ENCODE results near the gene PPM1J.
A peak's percentile ranks its signal among the peaks of the same experiment; 100 is the strongest.

Gene PPM1J

GRCh38 chr1:112678605-112679004 is 36.5 kb downstream of the PPM1J start:
- Histone ChIP-seq H3K9ac (ENCODE audit: low read length) (no peak overlapping the region), H3K36me3 (ENCODE audit: insufficient read depth, low read length) (no peaks in the 10 kb centered on the region), H3K9me3 (ENCODE audit: low read length) (no peaks in the 10 kb centered on the region), H3K4me1 (ENCODE audit: insufficient read depth, low read length) (peaks cover 22% of the 10 kb centered on the region), H3K27me3 (ENCODE audit: control insufficient read depth in 1 of 2, insufficient read depth in 2 of 2, low read length in 2 of 2) (no peaks in the 10 kb centered on the region), H3K27ac (ENCODE audit: low read depth, low read length) (no peak overlapping the region), H3K4me3 (ENCODE audit: low read depth in 1 of 2, low read length in 2 of 2) (no peak overlapping the region)

- H3K27ac ChIP-seq (ENCODE audit: low read depth, low read length): no peak overlapping the region
- no peak overlapping the region for H3K9ac ChIP-seq (ENCODE audit: low read length)
- peaks cover 28% of the 10 kb centered on the region for H3K4me1 ChIP-seq (ENCODE audit: insufficient read depth, low read length)
Observed at GRCh38 chr1:112677501-112677900, 37.6 kb downstream of the PPM1J start.

GRCh38 chr1:112676543-112676942 is 38.6 kb downstream of the PPM1J start:
- no peaks in the 10 kb centered on the region for H3K27me3 ChIP-seq (ENCODE audit: control insufficient read depth in 1 of 2, insufficient read depth in 2 of 2, low read length in 2 of 2)
- H3K27ac ChIP-seq (ENCODE audit: low read depth, low read length): no peak overlapping the region
- no peak overlapping the region for H3K4me3 ChIP-seq (ENCODE audit: low read depth in 1 of 2, low read length in 2 of 2)
- H3K36me3 ChIP-seq (ENCODE audit: insufficient read depth, low read length): peaks cover 4% of the 10 kb centered on the region
- peaks cover 28% of the 10 kb centered on the region for H3K4me1 ChIP-seq (ENCODE audit: insufficient read depth, low read length)
- H3K9me3 ChIP-seq (ENCODE audit: low read length): no peaks in the 10 kb centered on the region
- no peak overlapping the region for H3K9ac ChIP-seq (ENCODE audit: low read length)

More at GRCh38 chr1:112677501-112677900, 37.6 kb downstream of the PPM1J start:
- Histone ChIP-seq H3K4me3 (ENCODE audit: low read depth in 1 of 2, low read length in 2 of 2) (no peak overlapping the region), H3K27me3 (ENCODE audit: control insufficient read depth in 1 of 2, insufficient read depth in 2 of 2, low read length in 2 of 2) (no peaks in the 10 kb centered on the region), H3K9me3 (ENCODE audit: low read length) (no peaks in the 10 kb centered on the region), H3K36me3 (ENCODE audit: insufficient read depth, low read length) (no peaks in the 10 kb centered on the region)

GRCh38 chr1:112675728-112676381 is 39.3 kb downstream of the PPM1J start:
- Histone ChIP-seq H3K27me3 (ENCODE audit: control insufficient read depth in 1 of 2, insufficient read depth in 2 of 2, low read length in 2 of 2) (no peaks in the 10 kb centered on the region), H3K27ac (ENCODE audit: low read depth, low read length) (peak overlapping the region; percentile 87), H3K36me3 (ENCODE audit: insufficient read depth, low read length) (peaks cover 9% of the 10 kb centered on the region), H3K9me3 (ENCODE audit: low read length) (no peaks in the 10 kb centered on the region), H3K4me1 (ENCODE audit: insufficient read depth, low read length) (peaks cover 28% of the 10 kb centered on the region), H3K9ac (ENCODE audit: low read length) (peak overlapping the region; percentile 90), H3K4me3 (ENCODE audit: low read depth in 1 of 2, low read length in 2 of 2) (peak overlapping the region; percentile 86 to 89)

GRCh38 chr1:112674986-112675727 is 40.0 kb downstream of the PPM1J start:
- Histone ChIP-seq H3K27ac (ENCODE audit: low read depth, low read length) (peak overlapping the region; percentile 87), H3K9ac (ENCODE audit: low read length) (peak overlapping the region; percentile 90), H3K36me3 (ENCODE audit: insufficient read depth, low read length) (peaks cover 13% of the 10 kb centered on the region), H3K4me1 (ENCODE audit: insufficient read depth, low read length) (peaks cover 28% of the 10 kb centered on the region), H3K27me3 (ENCODE audit: control insufficient read depth in 1 of 2, insufficient read depth in 2 of 2, low read length in 2 of 2) (no peaks in the 10 kb centered on the region), H3K9me3 (ENCODE audit: low read length) (no peaks in the 10 kb centered on the region), H3K4me3 (ENCODE audit: low read depth in 1 of 2, low read length in 2 of 2) (peak overlapping the region; percentile 86 to 89)

- peak within 1 kb of the TSS; percentile 90 for H3K9ac ChIP-seq (ENCODE audit: low read length)
- H3K4me1 ChIP-seq (ENCODE audit: insufficient read depth, low read length): peaks cover 28% of the 10 kb centered on the region
- no peaks in the 10 kb centered on the region for H3K9me3 ChIP-seq (ENCODE audit: low read length)
- H3K4me3 ChIP-seq (ENCODE audit: low read depth in 1 of 2, low read length in 2 of 2): peak within 1 kb of the TSS; percentile 86 to 89
- peak within 1 kb of the TSS; percentile 87 for H3K27ac ChIP-seq (ENCODE audit: low read depth, low read length)
- H3K27me3 ChIP-seq (ENCODE audit: control insufficient read depth in 1 of 2, insufficient read depth in 2 of 2, low read length in 2 of 2): no peaks in the 10 kb centered on the region
- H3K36me3 ChIP-seq (ENCODE audit: insufficient read depth, low read length): peaks cover 18% of the 10 kb centered on the region
Observed at GRCh38 chr1:112674440-112674985, 40.6 kb downstream of the PPM1J start, which contains the start of gene MOV10. TSS of gene MOV10 (plus strand) at chr1:112674659. CDS start at chr1:112674913, 254 bp downstream.

GRCh38 chr1:112673592-112674439 is 41.3 kb downstream of the PPM1J start:
- no peaks in the 10 kb centered on the region for H3K27me3 ChIP-seq (ENCODE audit: control insufficient read depth in 1 of 2, insufficient read depth in 2 of 2, low read length in 2 of 2)
- peaks cover 25% of the 10 kb centered on the region for H3K36me3 ChIP-seq (ENCODE audit: insufficient read depth, low read length)
- H3K4me3 ChIP-seq (ENCODE audit: low read depth in 1 of 2, low read length in 2 of 2): peak overlapping the region; percentile 86 to 89
- H3K4me1 ChIP-seq (ENCODE audit: insufficient read depth, low read length): peaks cover 28% of the 10 kb centered on the region
- peak overlapping the region; percentile 90 for H3K9ac ChIP-seq (ENCODE audit: low read length)
- H3K27ac ChIP-seq (ENCODE audit: low read depth, low read length): peak overlapping the region; percentile 87
- no peaks in the 10 kb centered on the region for H3K9me3 ChIP-seq (ENCODE audit: low read length)

GRCh38 chr1:112672842-112673241 is 42.3 kb downstream of the PPM1J start:
- peaks cover 29% of the 10 kb centered on the region for H3K36me3 ChIP-seq (ENCODE audit: insufficient read depth, low read length)
- H3K27ac ChIP-seq (ENCODE audit: low read depth, low read length): no peak overlapping the region
- H3K9ac ChIP-seq (ENCODE audit: low read length): no peak overlapping the region
- H3K4me3 ChIP-seq (ENCODE audit: low read depth in 1 of 2, low read length in 2 of 2): no peak overlapping the region
- H3K27me3 ChIP-seq (ENCODE audit: control insufficient read depth in 1 of 2, insufficient read depth in 2 of 2, low read length in 2 of 2): no peaks in the 10 kb centered on the region
- H3K9me3 ChIP-seq (ENCODE audit: low read length): no peaks in the 10 kb centered on the region
- H3K4me1 ChIP-seq (ENCODE audit: insufficient read depth, low read length): peaks cover 28% of the 10 kb centered on the region

GRCh38 chr1:112672009-112672408 is 43.1 kb downstream of the PPM1J start:
- Histone ChIP-seq H3K4me3 (ENCODE audit: low read depth in 1 of 2, low read length in 2 of 2) (no peak overlapping the region), H3K27ac (ENCODE audit: low read depth, low read length) (no peak overlapping the region), H3K27me3 (ENCODE audit: control insufficient read depth in 1 of 2, insufficient read depth in 2 of 2, low read length in 2 of 2) (no peaks in the 10 kb centered on the region), H3K4me1 (ENCODE audit: insufficient read depth, low read length) (peaks cover 27% of the 10 kb centered on the region), H3K9me3 (ENCODE audit: low read length) (no peaks in the 10 kb centered on the region), H3K9ac (ENCODE audit: low read length) (no peak overlapping the region), H3K36me3 (ENCODE audit: insufficient read depth, low read length) (peaks cover 36% of the 10 kb centered on the region)

- Histone ChIP-seq H3K4me1 (ENCODE audit: insufficient read depth, low read length) (no peaks in the 10 kb centered on the region), H3K9ac (ENCODE audit: low read length) (no peak overlapping the region), H3K27me3 (ENCODE audit: control insufficient read depth in 1 of 2, insufficient read depth in 2 of 2, low read length in 2 of 2) (no peaks in the 10 kb centered on the region), H3K4me3 (ENCODE audit: low read depth in 1 of 2, low read length in 2 of 2) (no peak overlapping the region), H3K27ac (ENCODE audit: low read depth, low read length) (no peak overlapping the region), H3K36me3 (ENCODE audit: insufficient read depth, low read length) (peaks cover 58% of the 10 kb centered on the region), H3K9me3 (ENCODE audit: low read length) (no peaks in the 10 kb centered on the region)
Observed at GRCh38 chr1:112666946-112667345, 48.2 kb downstream of the PPM1J start.

GRCh38 chr1:112665857-112666256 is 49.3 kb downstream of the PPM1J start:
- Histone ChIP-seq H3K4me1 (ENCODE audit: insufficient read depth, low read length) (no peaks in the 10 kb centered on the region), H3K27me3 (ENCODE audit: control insufficient read depth in 1 of 2, insufficient read depth in 2 of 2, low read length in 2 of 2) (no peaks in the 10 kb centered on the region), H3K9ac (ENCODE audit: low read length) (no peak overlapping the region), H3K9me3 (ENCODE audit: low read length) (no peaks in the 10 kb centered on the region), H3K4me3 (ENCODE audit: low read depth in 1 of 2, low read length in 2 of 2) (no peak overlapping the region), H3K36me3 (ENCODE audit: insufficient read depth, low read length) (peaks cover 60% of the 10 kb centered on the region), H3K27ac (ENCODE audit: low read depth, low read length) (no peak overlapping the region)
